ENCODE data around the gene NOXA1. TPM values are rescaled to one million over a fixed set of nuclear protein-coding genes. Genes with fewer than 3 reads are reported as not detected.

Gene NOXA1
- total RNA-seq, 6 donors from 2014 or later, result 3.3 to 34.6 (median 11.7) TPM

- 55 to 58% methylated on average over 19 of the region's 19 CpGs for WGBS, 2 donors
- Histone ChIP-seq H3K4me3 (no peak overlapping the region), H3K27me3 (peaks cover 0 to 8% (median 2%) of the 10 kb centered on the region in 4 donors), H3K4me1 (peaks cover 10 to 20% (median 17%) of the 10 kb centered on the region in 4 donors), H3K36me3 (peaks cover 0 to 17% (median 9%) of the 10 kb centered on the region in 4 donors), H3K9me3 (no peaks in the 10 kb centered on the region), H3K27ac (no peak overlapping the region)
- ATAC-seq (ENCODE audit: low FRiP score in 2 of 2), result peak; percentile 4 to 6
- no peak for TF ChIP-seq POLR2AphosphoS5 (IDR thresholded peaks at IDR 0.05)
- TF ChIP-seq, protein P1, sequence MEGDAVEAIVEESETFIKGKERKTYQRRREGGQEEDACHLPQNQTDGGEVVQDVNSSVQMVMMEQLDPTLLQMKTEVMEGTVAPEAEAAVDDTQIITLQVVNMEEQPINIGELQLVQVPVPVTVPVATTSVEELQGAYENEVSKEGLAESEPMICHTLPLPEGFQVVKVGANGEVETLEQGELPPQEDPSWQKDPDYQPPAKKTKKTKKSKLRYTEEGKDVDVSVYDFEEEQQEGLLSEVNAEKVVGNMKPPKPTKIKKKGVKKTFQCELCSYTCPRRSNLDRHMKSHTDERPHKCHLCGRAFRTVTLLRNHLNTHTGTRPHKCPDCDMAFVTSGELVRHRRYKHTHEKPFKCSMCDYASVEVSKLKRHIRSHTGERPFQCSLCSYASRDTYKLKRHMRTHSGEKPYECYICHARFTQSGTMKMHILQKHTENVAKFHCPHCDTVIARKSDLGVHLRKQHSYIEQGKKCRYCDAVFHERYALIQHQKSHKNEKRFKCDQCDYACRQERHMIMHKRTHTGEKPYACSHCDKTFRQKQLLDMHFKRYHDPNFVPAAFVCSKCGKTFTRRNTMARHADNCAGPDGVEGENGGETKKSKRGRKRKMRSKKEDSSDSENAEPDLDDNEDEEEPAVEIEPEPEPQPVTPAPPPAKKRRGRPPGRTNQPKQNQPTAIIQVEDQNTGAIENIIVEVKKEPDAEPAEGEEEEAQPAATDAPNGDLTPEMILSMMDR (IDR thresholded peaks at IDR 0.05), result no peak
- no peak for TF ChIP-seq EP300 (IDR thresholded peaks at IDR 0.05)
- no peak for TF ChIP-seq POLR2A (IDR thresholded peaks at IDR 0.05)
- DNase-seq, result peak in 1 of 2 donors; percentile 80
Measured at GRCh38 chr9:137445930-137446431, 22.8 kb downstream of the NOXA1 start.

DNA sequence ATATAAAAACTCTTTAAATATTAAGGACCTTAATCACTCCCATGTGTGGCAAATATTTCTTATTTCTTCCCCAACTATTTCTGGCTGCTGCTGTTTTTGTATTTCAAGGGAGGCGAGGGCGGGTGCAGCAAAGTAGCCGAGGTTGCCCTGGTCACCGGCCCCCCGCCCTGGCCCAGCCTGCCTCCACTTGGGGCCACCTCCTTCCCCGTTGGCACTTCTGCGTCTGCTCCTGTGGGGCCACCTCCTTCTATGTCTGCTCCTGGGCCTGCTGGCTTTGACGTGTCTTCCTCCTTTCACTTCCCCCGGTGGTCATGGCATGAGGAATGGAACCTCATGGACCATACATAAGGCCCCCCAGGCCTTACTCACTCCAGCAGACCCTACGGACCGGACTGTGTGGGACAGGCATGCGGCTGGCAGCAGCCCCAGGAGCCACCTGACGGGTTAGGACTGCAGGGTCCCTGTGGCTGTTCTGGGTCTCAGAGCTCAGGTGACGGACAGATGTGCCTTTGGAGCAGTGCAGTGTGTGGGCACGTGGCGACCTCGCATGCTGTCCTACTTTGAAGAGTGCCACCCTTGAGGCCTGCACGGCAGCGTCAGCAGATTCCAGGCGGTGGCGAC is 23.8 kb downstream of the NOXA1 start:
- H3K4me1 ChIP-seq, result peaks cover 6 to 11% (median 8%) of the 10 kb centered on the region in 4 donors
- peaks cover 0 to 17% (median 9%) of the 10 kb centered on the region in 4 donors for H3K36me3 ChIP-seq
- no peak overlapping the region for H3K27ac ChIP-seq
- no peaks in the 10 kb centered on the region for H3K9me3 ChIP-seq
- TF ChIP-seq POLR2A (IDR thresholded peaks at IDR 0.05), result no peak
- peak in 1 of 2 donors; percentile 75 for DNase-seq
- WGBS, 2 donors, result 74 to 79% methylated on average over 17 to 18 of the region's 21 CpGs
- H3K4me3 ChIP-seq, result no peak overlapping the region
- ATAC-seq (ENCODE audit: low FRiP score in 2 of 2), result peak in 1 of 2 donors; percentile 28
- H3K27me3 ChIP-seq, result no peaks in the 10 kb centered on the region

- DNase-seq (peak in 1 of 2 donors; percentile 84), ATAC-seq (ENCODE audit: low FRiP score in 2 of 2) (no peak)
- TF ChIP-seq POLR2AphosphoS5 (IDR thresholded peaks at IDR 0.05) (no peak), POLR2A (IDR thresholded peaks at IDR 0.05) (no peak)
- TF ChIP-seq, protein P1 (IDR thresholded peaks at IDR 0.05), result no peak
- Histone ChIP-seq H3K9me3 (no peaks in the 10 kb centered on the region), H3K27me3 (no peaks in the 10 kb centered on the region), H3K4me1 (peaks cover 6 to 11% (median 10%) of the 10 kb centered on the region in 4 donors), H3K4me3 (no peak overlapping the region), H3K36me3 (peaks cover 0 to 21% (median 10%) of the 10 kb centered on the region in 4 donors), H3K27ac (no peak overlapping the region)
- WGBS, 2 donors, result 89 to 100% methylated on average over 5 to 27 of the region's 27 CpGs
Measured at GRCh38 chr9:137447722-137448601, 24.8 kb downstream of the NOXA1 start.

- DNase-seq (peak in 1 of 2 donors; percentile 64), ATAC-seq (ENCODE audit: low FRiP score in 2 of 2) (no peak)
- H3K27me3 ChIP-seq, result no peaks in the 10 kb centered on the region
- TF ChIP-seq, protein P1 (IDR thresholded peaks at IDR 0.05), result no peak
- TF ChIP-seq EP300 (IDR thresholded peaks at IDR 0.05) (no peak), POLR2A (IDR thresholded peaks at IDR 0.05) (no peak), POLR2AphosphoS5 (IDR thresholded peaks at IDR 0.05) (no peak)
- WGBS, 2 donors, result 91 to 100% methylated on average over 2 to 16 of the region's 16 CpGs
- peaks cover 9 to 17% (median 14%) of the 10 kb centered on the region in 4 donors for H3K4me1 ChIP-seq
- no peaks in the 10 kb centered on the region for H3K9me3 ChIP-seq
- peaks cover 0 to 23% (median 10%) of the 10 kb centered on the region in 4 donors for H3K36me3 ChIP-seq
- H3K27ac ChIP-seq, result no peak overlapping the region
- H3K4me3 ChIP-seq, result no peak overlapping the region
Measured at GRCh38 chr9:137448602-137448962, 25.4 kb downstream of the NOXA1 start.
